Karpas-422 (cell line): ENCODE results near the gene TRIM75. TPM values are rescaled to one million over a fixed set of nuclear protein-coding genes. Genes with fewer than 3 reads are reported as not detected.
"Not testable (repeated sequence)": the region's sequence is repeated elsewhere in the genome, so short reads cannot be mapped to it uniquely, and the experiment has no call there.

ENCODE experiments used
- DNase-seq: peaks from one replicate; pipeline ENCODE4 v3.0.0-alpha.2; 2015
- H2AFZ ChIP-seq: fragments of 200-600 bp; sonication (generic); 2 replicates; pipeline ENCODE4 v1.6.1; 2014; ENCODE audit warnings: antibody characterized with exemption, low read length, mixed read lengths
- H3K27ac ChIP-seq: fragments of 200-600 bp; sonication (generic); 2 replicates; pipeline ENCODE4 v1.5.1; 2014; ENCODE audit warnings: mild to moderate bottlenecking, low read length, moderate library complexity
- H3K27me3 ChIP-seq: fragments of 200-600 bp; sonication (generic); 2 replicates; pipeline ENCODE4 v1.6.1; 2014; ENCODE audit warnings: low read length, mixed read lengths
- H3K36me3 ChIP-seq: fragments of 200-600 bp; sonication (generic); 2 replicates; pipeline ENCODE4 v1.6.1; 2014; ENCODE audit warnings: low read length, mixed read lengths; ENCODE audit not compliant: insufficient read depth
- H3K4me1 ChIP-seq: fragments of 200-600 bp; sonication (generic); 2 replicates; pipeline ENCODE4 v1.6.1; 2014; ENCODE audit warnings: mild to moderate bottlenecking, low read length, mixed read lengths
- H3K4me2 ChIP-seq: fragments of 200-600 bp; sonication (generic); 2 replicates; pipeline ENCODE4 v1.6.1; 2014; ENCODE audit warnings: low read length, low read depth, mild to moderate bottlenecking; ENCODE audit not compliant: poor library complexity, severe bottlenecking
- H3K4me3 ChIP-seq: fragments of 200-600 bp; sonication (generic); 2 replicates; pipeline ENCODE4 v1.5.1; 2014; ENCODE audit warnings: mild to moderate bottlenecking, antibody characterized with exemption, low read length, mixed read lengths
- H3K79me2 ChIP-seq: fragments of 200-600 bp; sonication (generic); 2 replicates; pipeline ENCODE4 v1.6.1; 2014; ENCODE audit warnings: mild to moderate bottlenecking, low read length, mixed read lengths
- H3K9ac ChIP-seq: fragments of 200-600 bp; sonication (generic); 2 replicates; pipeline ENCODE4 v1.6.0; 2014; ENCODE audit warnings: low read length
- H3K9me2 ChIP-seq: fragments of 200-600 bp; sonication (generic), shearing (Covaris generic); replicated peaks from 2 replicates; pipeline ENCODE4 v1.6.0; 2014; ENCODE audit warnings: mild to moderate bottlenecking, low read length, moderate library complexity; ENCODE audit not compliant: insufficient read depth
- H3K9me3 ChIP-seq: fragments of 300-700, 200-600 bp; sonication (generic); 2 replicates; pipeline ENCODE4 v1.6.1; 2014; ENCODE audit warnings: low read length, mixed read lengths
- H4K20me1 ChIP-seq: fragments of 200-600 bp; sonication (generic); 2 replicates; pipeline ENCODE4 v1.6.1; 2014; ENCODE audit warnings: mild to moderate bottlenecking, antibody characterized with exemption, low read length, low read depth; ENCODE audit not compliant: insufficient read depth
- total RNA-seq: library from RNA; depleted of rRNA; stranded (reverse); fragments of >200 nt; shearing (Covaris generic); gene quantifications from 2 replicates; pipeline ENCODE4 v1.2.3, GENCODE V29; 2014; ENCODE audit warnings: low replicate concordance

Gene TRIM75
- total RNA-seq, 1 experiment from 2014 or later = not detected

DNA sequence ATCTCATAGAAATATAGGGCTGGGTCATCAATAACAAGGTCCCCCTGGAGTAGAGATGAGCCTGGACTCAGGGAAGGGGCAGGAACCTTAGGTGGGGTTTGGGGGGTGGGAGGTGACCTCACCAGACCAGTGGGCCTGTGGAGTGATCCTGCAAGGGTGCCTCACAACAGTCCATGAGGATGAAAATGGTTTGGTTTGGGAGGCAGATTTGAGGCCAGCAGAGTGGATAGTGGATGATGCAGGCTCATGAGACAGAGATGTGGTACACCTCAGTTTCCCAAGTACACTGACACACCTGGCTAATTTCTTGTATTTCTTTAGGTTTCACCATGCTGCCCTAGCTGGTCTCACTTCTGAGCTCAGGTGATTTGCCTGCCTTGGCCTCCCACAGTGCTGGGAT, 40.0 kb upstream of the TRIM75 start:
- DNase-seq = no peak
- Histone ChIP-seq H3K9me3 (no peaks in the 10 kb centered on the region), H3K9ac (no peak overlapping the region), H2AFZ (no peak overlapping the region), H3K79me2 (no peaks in the 10 kb centered on the region), H3K9me2 (no peaks in the 10 kb centered on the region), H3K4me1 (no peaks in the 10 kb centered on the region), H3K4me2 (no peak overlapping the region), H3K27me3 (no peaks in the 10 kb centered on the region), H3K27ac (no peak overlapping the region), H3K4me3 (no peak overlapping the region), H4K20me1 (no peaks in the 10 kb centered on the region), H3K36me3 (no peaks in the 10 kb centered on the region)

DNA sequence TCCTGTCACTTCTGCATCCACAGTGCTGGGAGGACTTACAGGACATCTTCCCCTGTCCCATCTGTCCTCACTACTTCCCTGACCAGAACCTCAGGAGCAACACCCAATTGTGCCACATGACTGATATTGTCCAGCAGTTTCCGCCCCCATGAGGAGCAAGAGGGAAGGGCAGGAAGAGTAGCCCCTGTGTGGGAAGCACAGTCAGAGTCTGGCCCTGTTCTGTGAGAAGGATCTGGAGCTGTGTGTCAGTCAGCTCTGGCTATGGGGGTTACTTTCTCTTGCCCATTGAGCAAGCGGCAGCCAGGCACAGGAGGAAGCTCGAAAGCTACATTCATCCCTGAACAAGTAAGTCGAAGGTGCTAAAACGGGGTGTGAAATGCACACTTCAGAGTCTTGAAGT, 36.7 kb upstream of the TRIM75 start:
- no peak overlapping the region for H3K4me2 ChIP-seq
- H3K4me3 ChIP-seq = no peak overlapping the region

DNA sequence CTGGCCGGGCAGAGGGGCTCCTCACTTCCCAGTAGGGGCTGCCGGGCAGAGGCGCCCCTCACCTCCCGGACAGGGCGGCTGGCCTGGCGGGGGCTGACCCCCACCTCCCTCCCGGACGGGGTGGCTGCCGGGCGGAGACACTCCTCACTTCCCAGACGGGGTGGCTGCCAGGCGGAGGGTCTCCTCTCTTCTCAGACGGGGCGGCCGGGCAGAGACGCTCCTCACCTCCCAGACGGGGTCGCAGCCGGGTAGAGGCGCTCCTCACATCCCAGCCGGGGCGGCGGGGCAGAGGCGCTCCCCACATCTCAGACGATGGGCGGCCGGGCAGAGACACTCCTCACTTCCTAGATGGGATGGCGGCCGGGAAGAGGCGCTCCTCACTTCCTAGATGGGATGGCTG, 33.7 kb upstream of the TRIM75 start:
- not testable (repeated sequence) for H3K4me3 ChIP-seq, DNase-seq, H3K79me2 ChIP-seq, H4K20me1 ChIP-seq, H3K27me3 ChIP-seq, H3K4me2 ChIP-seq, H3K9ac ChIP-seq, H2AFZ ChIP-seq, H3K27ac ChIP-seq, H3K4me1 ChIP-seq, H3K9me3 ChIP-seq, H3K9me2 ChIP-seq, H3K36me3 ChIP-seq

More for the DNA sequence above, 36.7 kb upstream of the TRIM75 start:
- H3K9me2 ChIP-seq = no peaks in the 10 kb centered on the region
- H3K4me1 ChIP-seq = no peaks in the 10 kb centered on the region
- H3K27me3 ChIP-seq = no peaks in the 10 kb centered on the region
- no peaks in the 10 kb centered on the region for H3K79me2 ChIP-seq
- no peaks in the 10 kb centered on the region for H3K36me3 ChIP-seq
- no peak overlapping the region for H3K27ac ChIP-seq
- DNase-seq = no peak
- H4K20me1 ChIP-seq = no peaks in the 10 kb centered on the region
- no peaks in the 10 kb centered on the region for H3K9me3 ChIP-seq
- no peak overlapping the region for H2AFZ ChIP-seq
- no peak overlapping the region for H3K9ac ChIP-seq

DNA sequence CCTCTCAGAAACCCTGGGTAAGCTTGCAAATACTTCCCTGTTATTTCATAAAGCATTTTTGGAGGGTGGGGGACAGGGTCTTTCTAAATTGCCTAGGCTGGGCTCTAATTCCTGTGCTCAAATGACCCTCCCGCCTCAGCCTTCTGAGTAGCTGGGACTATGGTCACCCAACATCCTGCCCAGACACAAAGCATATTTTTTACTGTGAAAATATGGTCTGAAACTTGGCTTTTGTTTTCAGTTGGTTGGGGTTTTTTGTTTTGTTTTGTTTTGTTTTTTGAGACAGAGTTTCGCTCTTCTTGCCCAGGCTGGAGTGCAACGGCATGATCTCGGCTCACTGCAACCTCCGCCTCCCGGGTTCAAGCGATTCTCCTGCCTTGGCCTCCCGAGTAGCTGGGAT, 27.9 kb upstream of the TRIM75 start:
- not testable (repeated sequence) for DNase-seq, H3K9ac ChIP-seq, H3K4me1 ChIP-seq, H3K79me2 ChIP-seq, H3K4me3 ChIP-seq, H3K9me3 ChIP-seq, H3K36me3 ChIP-seq, H3K27ac ChIP-seq, H3K4me2 ChIP-seq, H4K20me1 ChIP-seq, H3K9me2 ChIP-seq, H3K27me3 ChIP-seq, H2AFZ ChIP-seq

DNA sequence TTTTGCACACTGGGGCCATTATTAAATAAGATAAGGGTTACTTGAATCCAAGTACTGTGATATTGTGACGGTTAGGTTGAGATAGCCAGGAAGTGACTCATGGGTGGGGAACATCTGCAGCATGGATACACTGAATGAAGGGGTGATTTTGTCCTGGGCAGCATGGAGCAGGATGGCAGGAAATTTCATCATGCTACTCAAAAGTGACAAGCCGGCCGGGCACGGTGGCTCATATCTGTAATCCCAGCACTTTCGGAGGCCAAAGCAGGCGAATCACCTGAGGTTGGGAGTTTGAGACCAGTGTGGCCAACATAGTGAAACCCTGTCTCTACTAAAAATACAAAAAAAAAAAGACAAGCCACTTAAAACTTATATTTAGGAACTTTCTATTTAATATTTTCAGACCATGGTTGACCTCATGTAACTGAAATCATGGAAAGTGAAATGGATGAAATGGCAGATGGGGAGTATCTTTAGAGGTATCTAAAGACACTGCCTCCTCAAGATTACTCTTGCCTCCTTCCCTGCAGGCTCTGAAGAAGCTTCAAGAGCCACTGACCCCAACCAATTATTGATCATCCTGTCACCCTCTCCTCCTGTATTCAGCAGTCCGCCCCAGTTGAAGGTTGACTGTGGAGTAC, 25.8 kb upstream of the TRIM75 start:
- Histone ChIP-seq H3K36me3 (no peaks in the 10 kb centered on the region), H3K4me3 (no peak overlapping the region), H3K27me3 (no peaks in the 10 kb centered on the region), H3K79me2 (no peaks in the 10 kb centered on the region), H3K27ac (no peak overlapping the region), H3K9me2 (no peaks in the 10 kb centered on the region), H3K9me3 (no peaks in the 10 kb centered on the region), H3K4me2 (no peak overlapping the region), H3K9ac (no peak overlapping the region), H4K20me1 (no peaks in the 10 kb centered on the region), H2AFZ (no peak overlapping the region), H3K4me1 (no peaks in the 10 kb centered on the region)
- DNase-seq = peak; percentile 16

DNA sequence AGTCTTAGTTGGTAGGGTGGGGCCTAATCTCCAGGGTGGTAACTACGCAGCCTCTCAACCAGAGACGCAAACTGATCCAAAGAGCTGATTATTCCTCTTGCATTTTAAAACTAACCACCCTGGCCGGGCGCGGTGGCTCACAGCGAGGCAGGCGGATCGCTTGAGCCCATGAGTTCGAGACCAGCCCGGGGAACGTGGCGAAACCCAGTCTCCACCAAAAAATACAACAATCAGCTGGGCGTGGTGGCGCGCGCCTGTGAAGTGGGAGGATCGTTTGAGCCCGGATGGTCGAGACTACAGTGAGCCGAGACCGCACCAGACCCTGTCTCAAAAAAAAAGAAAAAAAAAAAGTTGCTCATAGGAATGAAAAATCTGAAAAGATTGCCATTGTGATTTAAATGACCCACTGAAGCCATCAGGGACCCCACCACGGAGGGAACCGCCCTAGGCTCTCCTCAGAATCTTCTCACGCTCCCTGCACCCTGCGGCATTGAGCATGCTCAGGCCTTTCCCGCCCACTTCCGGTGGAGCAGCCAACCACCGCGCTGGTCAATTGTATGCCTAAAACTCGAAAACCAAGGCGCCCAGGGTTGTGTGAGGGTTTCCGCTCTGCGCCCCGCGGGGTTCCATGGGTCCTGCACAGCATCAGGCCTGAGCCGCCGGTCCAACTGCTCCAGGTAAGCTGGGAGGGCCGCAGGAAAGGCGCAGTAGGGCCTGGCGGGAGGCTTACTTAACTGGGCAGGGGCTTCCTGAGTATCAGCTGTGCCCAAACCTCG, 22.0 kb upstream of the TRIM75 start, which contains the start of gene TRIM60:
TRIM60 (plus strand) TSS at position 564 of the 776 bp plus-strand sequence. CDS start 8,074 bp downstream, outside the sequence.
- Histone ChIP-seq H2AFZ (no peak within 1 kb of the TSS), H3K36me3 (no peaks in the 10 kb centered on the region), H3K9me2 (no peaks in the 10 kb centered on the region), H3K4me3 (no peak within 1 kb of the TSS), H3K9me3 (no peaks in the 10 kb centered on the region), H3K4me2 (no peak within 1 kb of the TSS), H3K79me2 (no peaks in the 10 kb centered on the region), H3K9ac (no peak within 1 kb of the TSS), H4K20me1 (no peaks in the 10 kb centered on the region), H3K27me3 (no peaks in the 10 kb centered on the region), H3K27ac (no peak within 1 kb of the TSS), H3K4me1 (no peaks in the 10 kb centered on the region)
- no peak for DNase-seq

DNA sequence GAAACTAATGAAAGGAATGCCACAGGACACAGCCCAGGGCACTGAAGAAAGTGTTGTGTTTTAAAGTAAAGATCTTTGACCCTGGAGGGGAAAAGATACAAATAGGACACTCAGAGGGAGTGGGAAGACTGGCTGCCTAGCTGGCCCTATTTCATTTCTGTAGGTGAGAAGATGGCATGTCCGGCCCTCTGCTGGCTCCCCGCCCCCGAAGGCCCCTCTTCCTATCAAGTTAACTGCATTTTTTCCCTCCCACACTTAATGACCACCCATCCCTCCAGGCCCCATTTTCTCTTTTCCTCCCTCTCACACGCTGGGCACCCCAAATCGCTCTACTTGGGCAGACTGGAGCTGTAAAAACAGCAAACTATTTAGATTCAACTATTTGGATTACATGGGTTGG, 5.5 kb upstream of the TRIM75 start:
- no peak overlapping the region for H3K4me2 ChIP-seq
- no peaks in the 10 kb centered on the region for H3K79me2 ChIP-seq
- no peaks in the 10 kb centered on the region for H4K20me1 ChIP-seq
- H3K4me3 ChIP-seq = no peak overlapping the region
- H3K9me2 ChIP-seq = no peaks in the 10 kb centered on the region
- H2AFZ ChIP-seq = no peak overlapping the region
- DNase-seq = no peak
- H3K9ac ChIP-seq = no peak overlapping the region
- H3K4me1 ChIP-seq = no peaks in the 10 kb centered on the region
- H3K27ac ChIP-seq = no peak overlapping the region
- H3K9me3 ChIP-seq = no peaks in the 10 kb centered on the region
- no peaks in the 10 kb centered on the region for H3K27me3 ChIP-seq
- H3K36me3 ChIP-seq = no peaks in the 10 kb centered on the region

DNA sequence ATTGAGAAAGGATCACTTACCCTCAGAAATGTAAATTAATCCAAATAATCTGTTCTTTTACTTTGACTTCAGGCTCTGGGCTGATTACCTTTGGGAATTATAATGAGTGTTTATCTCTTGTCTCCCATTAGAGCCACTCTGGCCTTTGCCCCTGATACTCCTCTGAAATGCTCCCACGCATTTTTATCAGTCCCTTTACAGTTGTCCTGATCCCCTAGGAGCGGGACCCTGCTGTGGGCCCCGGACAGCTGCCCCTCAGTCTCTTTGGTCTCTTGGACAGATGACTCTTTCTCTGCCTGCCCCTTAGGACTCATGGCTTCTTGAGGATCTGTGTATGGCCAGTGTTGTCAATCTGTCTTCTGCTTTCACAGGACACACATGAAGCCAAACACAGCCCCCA, 1.0 kb upstream of the TRIM75 start:
- Histone ChIP-seq H3K36me3 (no peaks in the 10 kb centered on the region), H3K4me1 (no peaks in the 10 kb centered on the region), H3K27me3 (no peaks in the 10 kb centered on the region), H4K20me1 (no peaks in the 10 kb centered on the region), H3K4me3 (no peak overlapping the region), H3K9me3 (no peaks in the 10 kb centered on the region), H2AFZ (no peak overlapping the region), H3K9me2 (no peaks in the 10 kb centered on the region), H3K9ac (no peak overlapping the region), H3K4me2 (no peak overlapping the region), H3K79me2 (no peaks in the 10 kb centered on the region), H3K27ac (no peak overlapping the region)
- no peak for DNase-seq
